WTC11 (cell line): ENCODE results near the gene VEPH1. TPM values are rescaled to one million over a fixed set of nuclear protein-coding genes. Genes with fewer than 3 reads are reported as not detected.

Source experiments
- ATAC-seq: fragments of 200-7000 bp; cut with Tn5 transposase; 2 replicates; pipeline ENCODE4 v1.10.0; 2021; ENCODE audit warnings: mild to moderate bottlenecking, moderate library complexity
- CTCF ChIA-PET: fragments of 300-600 bp; sonication (Branson Sonifier 250); formaldehyde crosslinking; loops from one replicate; lab custom pipeline; 2021; ENCODE audit warnings: antibody characterized with exemption; lab: Charles Lee
- POLR2A ChIA-PET: fragments of 350-600 bp; sonication (Branson Sonifier 250); formaldehyde crosslinking; loops from one replicate; lab custom pipeline; 2021; ENCODE audit warnings: antibody characterized with exemption; lab: Charles Lee
- DNase-seq: peaks from one replicate; pipeline ENCODE4 v3.0.0; 2021; ENCODE audit warnings: low spot score
- H3K27ac Mint-ChIP-seq: 2 replicates; pipeline ENCODE4 v1.8.0; 2021; ENCODE audit warnings: mixed read lengths
- H3K27me3 Mint-ChIP-seq: 2 replicates; pipeline ENCODE4 v1.8.0; 2021; ENCODE audit warnings: low read depth, mild to moderate bottlenecking, moderate library complexity, mixed read lengths
- H3K36me3 Mint-ChIP-seq: 2 replicates; pipeline ENCODE4 v1.8.0; 2021; ENCODE audit warnings: mixed read lengths
- H3K4me1 Mint-ChIP-seq: 2 replicates; pipeline ENCODE4 v1.8.0; 2022; ENCODE audit warnings: mixed read lengths
- H3K4me3 Mint-ChIP-seq: 2 replicates; pipeline ENCODE4 v1.8.0; 2021; ENCODE audit warnings: mild to moderate bottlenecking, moderate library complexity, mixed read lengths
- H3K9me3 Mint-ChIP-seq: 2 replicates; pipeline ENCODE4 v1.8.0; 2021; ENCODE audit warnings: mixed read lengths
- AFF4 ChIP-seq: sonication (generic); formaldehyde crosslinking; IDR thresholded peaks from 2 replicates; pipeline ENCODE4 v1.8.1; 2023; ENCODE audit warnings: mild to moderate bottlenecking, missing genetic modification reagents, borderline replicate concordance
- ATF1 ChIP-seq: sonication (generic); formaldehyde crosslinking; IDR thresholded peaks from 2 replicates; pipeline ENCODE4 v1.8.1; 2023; ENCODE audit warnings: mild to moderate bottlenecking, moderate library complexity, missing genetic modification reagents
- ATF2 ChIP-seq: sonication (generic); formaldehyde crosslinking; IDR thresholded peaks from 2 replicates; pipeline ENCODE4 v1.8.1; 2022; ENCODE audit warnings: low read depth, missing genetic modification reagents, borderline replicate concordance
- ATF3 ChIP-seq: sonication (generic); formaldehyde crosslinking; conservative IDR thresholded peaks from 2 replicates; pipeline ENCODE4 v1.8.1; 2022; ENCODE audit warnings: mild to moderate bottlenecking, missing genetic modification reagents
- ATF6 ChIP-seq: sonication (generic); formaldehyde crosslinking; IDR thresholded peaks from 2 replicates; pipeline ENCODE4 v1.8.1; 2023; ENCODE audit warnings: mild to moderate bottlenecking, missing genetic modification reagents
- CBFB ChIP-seq: sonication (generic); formaldehyde crosslinking; IDR thresholded peaks from 2 replicates; pipeline ENCODE4 v1.8.1; 2022; ENCODE audit warnings: mild to moderate bottlenecking, low read depth, missing genetic modification reagents
- CREM ChIP-seq: sonication (generic); formaldehyde crosslinking; IDR thresholded peaks from 2 replicates; pipeline ENCODE4 v1.8.1; 2022; ENCODE audit warnings: mild to moderate bottlenecking, missing genetic modification reagents, moderate library complexity
- E2F5 ChIP-seq: sonication (generic); formaldehyde crosslinking; IDR thresholded peaks from 2 replicates; pipeline ENCODE4 v1.8.1; 2022; ENCODE audit warnings: mild to moderate bottlenecking, moderate library complexity, missing genetic modification reagents
- ELF4 ChIP-seq: sonication (generic); formaldehyde crosslinking; IDR thresholded peaks from 2 replicates; pipeline ENCODE4 v1.8.1; 2022; ENCODE audit warnings: low read depth, mild to moderate bottlenecking, moderate library complexity, missing genetic modification reagents
- ESRRA ChIP-seq: sonication (generic); formaldehyde crosslinking; IDR thresholded peaks from 2 replicates; pipeline ENCODE4 v1.8.1; 2022; ENCODE audit warnings: mild to moderate bottlenecking, missing genetic modification reagents, borderline replicate concordance
- ETV6 ChIP-seq: sonication (generic); formaldehyde crosslinking; IDR thresholded peaks from 2 replicates; pipeline ENCODE4 v1.8.1; 2022; ENCODE audit warnings: mild to moderate bottlenecking, missing genetic modification reagents
- FOXK1 ChIP-seq: sonication (generic); formaldehyde crosslinking; IDR thresholded peaks from 2 replicates; pipeline ENCODE4 v1.8.0; 2022; ENCODE audit warnings: mild to moderate bottlenecking, moderate library complexity, missing genetic modification reagents
- GRHL2 ChIP-seq: fragments of 250-450 bp; sonication (Bioruptor Pico); IDR thresholded peaks from 2 replicates; pipeline ENCODE4 v1.8.0; 2022; ENCODE audit warnings: mild to moderate bottlenecking, moderate library complexity; ENCODE audit not compliant: insufficient replicate concordance, severe bottlenecking
- IRF2 ChIP-seq: sonication (generic); formaldehyde crosslinking; IDR thresholded peaks from 2 replicates; pipeline ENCODE4 v1.8.0; 2022; ENCODE audit warnings: low read depth, missing genetic modification reagents, borderline replicate concordance
- JUN ChIP-seq: sonication (generic); formaldehyde crosslinking; IDR thresholded peaks from 2 replicates; pipeline ENCODE4 v1.8.0; 2023; ENCODE audit warnings: mild to moderate bottlenecking, missing genetic modification reagents
- RELA ChIP-seq: sonication (generic); formaldehyde crosslinking; IDR thresholded peaks from 2 replicates; pipeline ENCODE4 v1.8.1; 2022; ENCODE audit warnings: missing genetic modification reagents, mild to moderate bottlenecking, borderline replicate concordance
- ZMAT4 ChIP-seq: fragments of 250-450 bp; sonication (Bioruptor Pico); IDR thresholded peaks from 2 replicates; pipeline ENCODE4 v1.9.0; 2021; ENCODE audit warnings: mild to moderate bottlenecking
- ZNF219 ChIP-seq: sonication (generic); formaldehyde crosslinking; IDR thresholded peaks from 2 replicates; pipeline ENCODE4 v1.8.0; 2023; ENCODE audit warnings: missing genetic modification reagents, mild to moderate bottlenecking, borderline replicate concordance
- ZNF512 ChIP-seq: sonication (generic); formaldehyde crosslinking; IDR thresholded peaks from 2 replicates; pipeline ENCODE4 v1.8.1; 2022; ENCODE audit warnings: missing genetic modification reagents, borderline replicate concordance
- ZNF671 ChIP-seq: fragments of 250-450 bp; sonication (Bioruptor Pico); IDR thresholded peaks from 2 replicates; pipeline ENCODE4 v1.8.0; 2021; ENCODE audit warnings: mild to moderate bottlenecking
- total RNA-seq: library from RNA; stranded (reverse); gene quantifications from 3 replicates; pipeline ENCODE4 v1.2.3, GENCODE V29; 2021

The VEPH1 gene
- total RNA-seq, 1 experiment from 2014 or later, result 10.8 TPM

GRCh38 chr3:157265931-157266330, 237.3 kb downstream of the VEPH1 start:
- no peak overlapping the region for H3K4me3 Mint-ChIP-seq
- peaks cover 10% of the 10 kb centered on the region; the same call in 1 of the 2 replicates for H3K9me3 Mint-ChIP-seq
- no peak overlapping the region for H3K27ac Mint-ChIP-seq
- no peak for DNase-seq
- H3K36me3 Mint-ChIP-seq, result no peaks in the 10 kb centered on the region
- ChIA-PET POLR2A (no interaction called here), CTCF (interaction anchor here (1.4 kb wide), 1 partner anchor 307 kb away, joined by 3 read pairs; no protein-coding TSS in a partner anchor)
- H3K27me3 Mint-ChIP-seq, result peaks cover 8% of the 10 kb centered on the region
- peaks cover 29% of the 10 kb centered on the region for H3K4me1 Mint-ChIP-seq
- TF ChIP-seq CBFB (CRISPR knock-in tag) (no peak), RELA (no peak), ESRRA (CRISPR knock-in tag) (no peak), ETV6 (no peak), E2F5 (no peak), ATF6 (no peak), ATF2 (CRISPR knock-in tag) (no peak), ZNF671 (CRISPR knock-in tag) (no peak), ELF4 (CRISPR knock-in tag) (no peak)
- no peak for ATAC-seq

GRCh38 chr3:157263027-157263426, 240.2 kb downstream of the VEPH1 start:
- no peaks in the 10 kb centered on the region for H3K36me3 Mint-ChIP-seq
- H3K4me3 Mint-ChIP-seq, result no peak overlapping the region
- ATAC-seq, result no peak
- peaks cover 8% of the 10 kb centered on the region for H3K27me3 Mint-ChIP-seq
- CTCF ChIA-PET, result interaction anchor here (0.6 kb wide), 1 partner anchor 85 kb away, joined by 3 read pairs; no protein-coding TSS in a partner anchor
- TF ChIP-seq GRHL2 (CRISPR knock-in tag) (no peak), IRF2 (CRISPR knock-in tag) (no peak), ZMAT4 (CRISPR knock-in tag) (no peak), ZNF219 (CRISPR knock-in tag) (no peak), JUN (CRISPR knock-in tag) (no peak), ZNF671 (CRISPR knock-in tag) (no peak), ZNF512 (no peak), CREM (CRISPR knock-in tag) (no peak)
- TF ChIP-seq, all 79 proteins: peak for 0
- POLR2A ChIA-PET, result no interaction called here
- H3K4me1 Mint-ChIP-seq, result peaks cover 31% of the 10 kb centered on the region
- DNase-seq, result no peak
- no peak overlapping the region for H3K27ac Mint-ChIP-seq
- peaks cover 10% of the 10 kb centered on the region; the same call in 1 of the 2 replicates for H3K9me3 Mint-ChIP-seq

GRCh38 chr3:157261000-157261399, 242.2 kb downstream of the VEPH1 start:
- ATAC-seq, result no peak; the same call in 1 of the 2 replicates
- ChIA-PET POLR2A (no interaction called here), CTCF (no interaction called here)
- Mint-ChIP-seq H3K27ac (0 out of 2 replicates have a peak overlapping the region, but pooled peaks have one; percentile 10), H3K4me3 (no peak overlapping the region), H3K4me1 (peaks cover 50% of the 10 kb centered on the region), H3K36me3 (no peaks in the 10 kb centered on the region), H3K9me3 (peaks cover 10% of the 10 kb centered on the region; the same call in 1 of the 2 replicates), H3K27me3 (peaks cover 8% of the 10 kb centered on the region)
- DNase-seq, result no peak
- TF ChIP-seq ATF1 (CRISPR knock-in tag), result no peak
- TF ChIP-seq FOXK1 (CRISPR knock-in tag), result no peak
- no peak for TF ChIP-seq ATF3
- TF ChIP-seq AFF4 (CRISPR knock-in tag), result no peak
- no peak for TF ChIP-seq ETV6
- no peak for TF ChIP-seq ZNF512
